Endometrium (tissue), 2 donors: Measurements from ENCODE around the gene IGSF9.

Experiments used
- FAIRE-seq: peaks from 2 replicates; lab custom pipeline; 2012; peaks lifted over from hg19 to GRCh38; lab: Jason Lieb, UNC
- donor health status: control.
- donor health status: control.

The IGSF9 gene

GRCh38 chr1:159932296-159933285 is 12.8 kb downstream of the IGSF9 start:
- FAIRE-seq, result no peak

- FAIRE-seq, result no peak
These were observed 13.6 kb downstream of the IGSF9 start for GRCh38 chr1:159931795-159932173.

GRCh38 chr1:159931101-159931794 is 14.2 kb downstream of the IGSF9 start:
- FAIRE-seq, result no peak

- no peak for FAIRE-seq
These were observed 14.8 kb downstream of the IGSF9 start for GRCh38 chr1:159930634-159931033.

- no peak for FAIRE-seq
These were observed 15.2 kb downstream of the IGSF9 start for GRCh38 chr1:159930216-159930615.

GRCh38 chr1:159929155-159930051 is 16.0 kb downstream of the IGSF9 start:
- no peak for FAIRE-seq

GRCh38 chr1:159928491-159929050 is 16.8 kb downstream of the IGSF9 start:
- FAIRE-seq, result no peak

- FAIRE-seq, result no peak
These were observed 17.5 kb downstream of the IGSF9 start for GRCh38 chr1:159927849-159928431.

GRCh38 chr1:159927211-159927848 is 18.1 kb downstream of the IGSF9 start:
- no peak for FAIRE-seq

GRCh38 chr1:159925719-159926078 is 19.7 kb downstream of the IGSF9 start:
- no peak for FAIRE-seq

- FAIRE-seq, result peak; percentile 55
These were observed 20.4 kb downstream of the IGSF9 start, which contains the start of gene TAGLN2 for GRCh38 chr1:159924791-159925718. TSS of gene TAGLN2 (minus strand) at chr1:159925507. CDS start at chr1:159920509, 4,998 bp downstream.

GRCh38 chr1:159924025-159924790 is 21.2 kb downstream of the IGSF9 start:
- no peak for FAIRE-seq

GRCh38 chr1:159923203-159924024 is 22.0 kb downstream of the IGSF9 start:
- FAIRE-seq, result no peak

GRCh38 chr1:159922511-159923202 is 22.8 kb downstream of the IGSF9 start:
- no peak for FAIRE-seq

GRCh38 chr1:159921700-159922504 is 23.5 kb downstream of the IGSF9 start:
- no peak for FAIRE-seq

- FAIRE-seq, result no peak
These were observed 24.2 kb downstream of the IGSF9 start for GRCh38 chr1:159921251-159921650.

- FAIRE-seq, result no peak
These were observed 24.8 kb downstream of the IGSF9 start for GRCh38 chr1:159920651-159921050.
